Thyroid gland (tissue), 4 donors: ENCODE measurements around the gene PNMA8C. TPM values are rescaled to one million over a fixed set of nuclear protein-coding genes. Genes with fewer than 3 reads are reported as not detected.

ENCODE experiments used
- DNase-seq, 2 donors: peaks; one replicate each; pipeline ENCODE4 v3.0.0-alpha.2; 2019
- H3K27ac ChIP-seq, 3 donors: fragments of 200-600 bp; sonication (generic); 1 replicate in 2 of 3; 2 replicates in 1 of 3; pipeline ENCODE4 v1.5.1; 2016 to 2019; ENCODE audit warnings: mild to moderate bottlenecking in 1 of 3, moderate library complexity in 1 of 3
- H3K27me3 ChIP-seq: fragments of 200-600 bp; sonication (generic); one replicate; pipeline ENCODE4 v1.5.1; 2019
- H3K36me3 ChIP-seq, 2 donors: fragments of 200-600 bp; sonication (generic); one replicate each; pipeline ENCODE4 v1.5.1; 2016 to 2019
- H3K4me1 ChIP-seq, 2 donors: fragments of 200-600 bp; sonication (generic); one replicate each; pipeline ENCODE4 v1.5.1; 2017 to 2019
- H3K4me3 ChIP-seq, 3 donors: fragments of 200-600 bp; sonication (generic); replicated peaks in 1 of 3; 1 replicate in 2 of 3; 2 replicates in 1 of 3; pipeline ENCODE4 v1.5.1; 2016; ENCODE audit warnings: mild to moderate bottlenecking in 1 of 3
- H3K9me3 ChIP-seq: fragments of 200-600 bp; sonication (generic); one replicate; pipeline ENCODE4 v1.5.1; 2017
- POLR2A ChIP-seq, 2 donors: fragments of 450-650 bp; IDR thresholded peaks; one replicate each; pipeline ENCODE4 v1.6.1; 2017; ENCODE audit warnings: antibody characterized with exemption in 2 of 2, mild to moderate bottlenecking in 2 of 2, moderate library complexity in 1 of 2
- WGBS, 2 donors: methylation state at CpG; one replicate each; pipeline ENCODE4 v1.1.5; 2017; 5-methylcytosine and 5-hydroxymethylcytosine counted together
- intact Hi-C: fragments of 100-400 bp; cut with DNase I; formaldehyde crosslinking; loops from one replicate; pipeline ENCODE4 v1.15.1; 2023
- total RNA-seq, 4 donors: library from RNA; depleted of rRNA; stranded (reverse); fragments of >200 nt; gene quantifications; one replicate each; pipeline ENCODE4 v1.2.3, GENCODE V29; 2016
- TF ChIP-seq, protein P1 (sequence below), 6 experiments: fragments of 200-600 bp in 3 of 6; fragments of 450-650 bp in 3 of 6; sonication (generic) in 3 of 6; IDR thresholded peaks; one replicate each; pipeline ENCODE4 v1.5.1; 2016 to 2019; ENCODE audit warnings: antibody characterized with exemption in 6 of 6, mild to moderate bottlenecking in 2 of 6, inconsistent platforms in 1 of 6, moderate library complexity in 1 of 6

PNMA8C gene
- total RNA-seq, 4 donors from 2014 or later, result 0.11 TPM; not detected in 3

DNA sequence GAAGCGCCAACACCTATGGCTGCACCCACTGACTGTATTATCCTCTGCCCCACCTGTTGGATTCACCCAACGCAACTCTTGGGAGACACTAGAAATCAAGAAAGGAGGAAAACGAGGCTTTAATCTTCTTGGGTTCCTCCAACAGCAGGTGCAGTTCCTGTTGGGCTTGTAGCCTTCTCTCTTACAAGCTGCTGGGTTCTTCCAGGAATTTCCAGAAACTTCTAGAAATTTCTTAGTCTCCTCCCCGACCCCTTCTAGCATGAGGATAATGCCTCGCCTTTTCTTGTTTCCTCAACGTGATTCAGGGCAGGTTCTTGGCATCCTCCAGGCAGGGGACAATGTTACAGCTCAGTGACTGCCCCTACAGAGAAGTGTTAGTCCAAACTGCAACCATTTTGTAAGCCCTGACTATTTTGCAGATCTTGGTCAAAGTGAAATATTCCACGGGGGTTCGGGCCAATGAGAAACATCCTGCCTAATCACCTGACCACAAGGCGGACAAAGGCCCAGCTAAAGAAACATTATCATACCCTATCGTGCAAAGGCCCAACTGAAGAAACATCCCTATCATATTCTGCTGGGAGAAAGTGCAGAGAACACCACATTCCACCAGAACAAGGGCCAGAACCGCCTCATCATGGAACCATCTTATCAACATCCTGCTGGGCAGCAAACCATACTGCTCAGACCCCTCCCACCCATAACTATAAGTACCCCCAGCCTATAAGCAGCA is 43.2 kb upstream of the PNMA8C start:
- TF ChIP-seq POLR2A (IDR thresholded peaks at IDR 0.05), result no peak
- TF ChIP-seq, protein P1, sequence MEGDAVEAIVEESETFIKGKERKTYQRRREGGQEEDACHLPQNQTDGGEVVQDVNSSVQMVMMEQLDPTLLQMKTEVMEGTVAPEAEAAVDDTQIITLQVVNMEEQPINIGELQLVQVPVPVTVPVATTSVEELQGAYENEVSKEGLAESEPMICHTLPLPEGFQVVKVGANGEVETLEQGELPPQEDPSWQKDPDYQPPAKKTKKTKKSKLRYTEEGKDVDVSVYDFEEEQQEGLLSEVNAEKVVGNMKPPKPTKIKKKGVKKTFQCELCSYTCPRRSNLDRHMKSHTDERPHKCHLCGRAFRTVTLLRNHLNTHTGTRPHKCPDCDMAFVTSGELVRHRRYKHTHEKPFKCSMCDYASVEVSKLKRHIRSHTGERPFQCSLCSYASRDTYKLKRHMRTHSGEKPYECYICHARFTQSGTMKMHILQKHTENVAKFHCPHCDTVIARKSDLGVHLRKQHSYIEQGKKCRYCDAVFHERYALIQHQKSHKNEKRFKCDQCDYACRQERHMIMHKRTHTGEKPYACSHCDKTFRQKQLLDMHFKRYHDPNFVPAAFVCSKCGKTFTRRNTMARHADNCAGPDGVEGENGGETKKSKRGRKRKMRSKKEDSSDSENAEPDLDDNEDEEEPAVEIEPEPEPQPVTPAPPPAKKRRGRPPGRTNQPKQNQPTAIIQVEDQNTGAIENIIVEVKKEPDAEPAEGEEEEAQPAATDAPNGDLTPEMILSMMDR (IDR thresholded peaks at IDR 0.05), result no peak
- H3K27me3 ChIP-seq, result no peaks in the 10 kb centered on the region
- no peak for DNase-seq
- no peak overlapping the region for H3K4me3 ChIP-seq
- peak overlapping the region; percentile 68 to 87 (median 82) for H3K27ac ChIP-seq
- H3K4me1 ChIP-seq, result peaks cover 12 to 24% of the 10 kb centered on the region in 2 donors
- 52 to 69% methylated on average over 11 of the region's 11 CpGs for WGBS, 2 donors
- intact Hi-C loops, result no loop called here
- no peaks in the 10 kb centered on the region for H3K36me3 ChIP-seq
- no peaks in the 10 kb centered on the region for H3K9me3 ChIP-seq

DNA sequence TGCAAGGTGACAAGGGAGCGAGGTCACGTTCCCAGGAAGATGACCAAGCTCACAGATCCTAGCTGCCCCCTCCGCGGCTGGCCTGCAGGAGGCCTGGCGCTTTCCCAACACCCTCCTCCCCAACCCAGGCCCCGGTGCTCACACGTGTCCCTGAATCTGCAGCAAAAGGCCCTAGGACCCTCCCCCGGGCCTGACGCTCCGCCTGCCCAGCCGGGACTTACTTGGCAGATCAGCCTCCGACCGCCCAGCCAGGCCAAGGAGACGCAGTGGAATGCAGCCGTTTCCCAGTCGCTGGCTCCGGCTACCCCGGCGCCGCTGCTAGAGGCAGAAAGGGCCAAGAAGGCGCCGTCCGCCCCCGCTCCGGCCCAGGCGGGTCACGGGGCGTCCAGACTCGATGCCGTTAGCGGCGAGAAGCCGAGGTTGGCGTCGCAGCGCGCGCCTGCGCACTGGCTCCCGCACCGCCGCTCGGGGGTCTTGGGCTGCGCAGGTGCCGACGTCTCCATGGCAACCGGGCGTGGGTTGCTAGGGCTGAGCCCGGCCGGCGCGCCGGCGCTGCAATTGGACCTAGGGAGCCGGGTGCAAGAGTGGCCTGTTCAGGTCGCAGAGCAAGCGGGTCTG is 42.5 kb upstream of the PNMA8C start, which contains the start of gene PNMA8A:
PNMA8A (minus strand) TSS at position 448 of the 618 bp plus-strand sequence. CDS start 528 bp downstream, outside the sequence.
- H3K4me1 ChIP-seq, result peaks cover 12 to 24% of the 10 kb centered on the region in 2 donors
- peak within 1 kb of the TSS in 2 of 3 donors; percentile 6 to 21 for H3K4me3 ChIP-seq
- H3K27ac ChIP-seq, result peak within 1 kb of the TSS; percentile 68 to 87 (median 82)
- TF ChIP-seq POLR2A (IDR thresholded peaks at IDR 0.05), result peak in 1 of 2 donors; percentile 72
- TF ChIP-seq, protein P1 (IDR thresholded peaks at IDR 0.05), result peak in 3 of 6 experiments; percentile 15 to 44 (median 40)
- intact Hi-C loops, result no loop called here
- no peaks in the 10 kb centered on the region for H3K9me3 ChIP-seq
- peak; percentile 87 to 89 for DNase-seq
- H3K27me3 ChIP-seq, result no peaks in the 10 kb centered on the region
- H3K36me3 ChIP-seq, result no peaks in the 10 kb centered on the region
- 3 to 12% methylated on average over 12 to 37 of the region's 57 CpGs for WGBS, 2 donors

DNA sequence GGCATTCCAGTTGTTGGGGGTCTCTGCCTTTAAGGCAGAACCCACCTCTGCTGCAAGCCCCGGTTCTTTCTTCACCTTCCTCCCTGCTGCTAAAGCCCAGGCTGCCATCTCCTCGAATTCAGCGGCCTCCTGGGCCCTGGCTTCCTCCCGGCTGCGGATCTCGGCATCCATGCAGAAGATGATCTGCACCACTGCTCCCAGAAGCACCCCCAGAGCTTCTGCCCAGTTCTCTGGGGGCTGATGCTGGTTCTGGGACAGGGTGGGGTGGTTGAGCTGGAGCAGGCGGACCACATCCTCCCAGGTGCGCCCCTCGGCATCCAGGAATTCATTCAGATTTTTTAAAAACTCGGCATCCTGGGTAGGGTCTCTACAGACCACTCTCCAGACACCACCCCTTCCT is 41.6 kb upstream of the PNMA8C start:
- 59 to 76% methylated on average over 9 of the region's 10 CpGs for WGBS, 2 donors
- TF ChIP-seq POLR2A (IDR thresholded peaks at IDR 0.05), result no peak
- TF ChIP-seq, protein P1 (IDR thresholded peaks at IDR 0.05), result no peak
- H3K4me1 ChIP-seq, result peaks cover 12 to 24% of the 10 kb centered on the region in 2 donors
- H3K4me3 ChIP-seq, result no peak overlapping the region
- intact Hi-C loops, result no loop called here
- H3K9me3 ChIP-seq, result no peaks in the 10 kb centered on the region
- H3K36me3 ChIP-seq, result no peaks in the 10 kb centered on the region
- no peaks in the 10 kb centered on the region for H3K27me3 ChIP-seq
- DNase-seq, result no peak
- peak overlapping the region in 2 of 3 donors; percentile 68 to 82 for H3K27ac ChIP-seq

DNA sequence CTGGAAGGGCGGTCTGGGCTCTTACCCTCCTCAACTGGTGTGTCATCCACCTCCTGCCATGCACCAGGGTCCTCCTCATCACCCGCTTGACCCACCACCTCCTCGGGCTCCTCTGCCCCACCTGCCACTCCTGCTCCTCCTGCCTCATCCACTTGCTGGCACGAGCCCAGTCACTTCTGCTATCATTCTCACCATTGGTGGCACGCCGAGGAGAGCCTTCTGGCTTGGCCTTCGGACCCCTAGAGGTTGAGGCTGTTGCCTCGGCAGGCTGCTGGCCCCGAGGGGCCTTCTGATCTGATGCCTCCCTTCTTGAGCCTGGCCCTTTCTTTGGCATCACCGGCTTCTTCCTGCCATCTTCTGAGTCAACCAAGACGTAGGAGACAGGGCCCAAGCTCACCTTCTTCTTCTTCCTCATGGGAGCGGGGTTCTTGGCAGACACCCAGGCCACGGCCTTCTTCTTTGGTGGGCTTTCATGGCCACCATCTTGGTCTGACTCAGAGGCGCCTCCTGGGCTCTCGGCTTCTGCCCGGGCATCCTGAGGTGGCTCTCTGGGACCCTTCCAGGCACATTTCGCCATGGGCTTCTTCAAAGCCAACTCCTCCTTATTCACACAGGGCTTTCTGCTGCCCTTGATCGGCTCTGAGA is 40.9 kb upstream of the PNMA8C start:
- DNase-seq, result no peak
- H3K4me1 ChIP-seq, result peaks cover 12 to 24% of the 10 kb centered on the region in 2 donors
- intact Hi-C loops, result no loop called here

More for the DNA sequence above, 40.9 kb upstream of the PNMA8C start:
- Histone ChIP-seq H3K27ac (no peak overlapping the region), H3K36me3 (no peaks in the 10 kb centered on the region), H3K4me3 (no peak overlapping the region), H3K9me3 (no peaks in the 10 kb centered on the region), H3K27me3 (no peaks in the 10 kb centered on the region)
- TF ChIP-seq, protein P1 (IDR thresholded peaks at IDR 0.05), result no peak
- no peak for TF ChIP-seq POLR2A (IDR thresholded peaks at IDR 0.05)
- WGBS, 2 donors, result 96 to 97% methylated on average over 18 of the region's 18 CpGs
